ENCODE data around the gene ZMIZ1.

The ZMIZ1 gene

GRCh38 chr10:79166741-79167140 is 98.0 kb downstream of the ZMIZ1 start:
- Histone ChIP-seq H3K4me1 (peaks cover 43% of the 10 kb centered on the region), H3K4me3 (ENCODE audit: low read depth, low read length) (no peak overlapping the region), H3K9me3 (no peaks in the 10 kb centered on the region), H3K27me3 (no peaks in the 10 kb centered on the region), H3K36me3 (peaks cover 49% of the 10 kb centered on the region)
- TF ChIP-seq CTCF (IDR thresholded peaks at IDR 0.05; ENCODE audit: low read depth, low read length): no peak
- no peak for DNase-seq

- Histone ChIP-seq H3K9me3 (no peaks in the 10 kb centered on the region), H3K4me3 (ENCODE audit: low read depth, low read length) (no peak overlapping the region), H3K4me1 (peaks cover 43% of the 10 kb centered on the region), H3K36me3 (peaks cover 43% of the 10 kb centered on the region), H3K27me3 (no peaks in the 10 kb centered on the region)
- TF ChIP-seq CTCF (IDR thresholded peaks at IDR 0.05; ENCODE audit: low read depth, low read length): no peak
- DNase-seq: no peak
Measured at GRCh38 chr10:79167537-79167936, 98.8 kb downstream of the ZMIZ1 start.

GRCh38 chr10:79168210-79168609 is 99.4 kb downstream of the ZMIZ1 start:
- Histone ChIP-seq H3K27me3 (no peaks in the 10 kb centered on the region), H3K36me3 (peaks cover 36% of the 10 kb centered on the region), H3K9me3 (no peaks in the 10 kb centered on the region), H3K4me3 (ENCODE audit: low read depth, low read length) (no peak overlapping the region), H3K4me1 (peaks cover 43% of the 10 kb centered on the region)
- no peak for TF ChIP-seq CTCF (IDR thresholded peaks at IDR 0.05; ENCODE audit: low read depth, low read length)
- no peak for DNase-seq

GRCh38 chr10:79170226-79170752 is 101.5 kb downstream of the ZMIZ1 start:
- no peaks in the 10 kb centered on the region for H3K27me3 ChIP-seq
- H3K9me3 ChIP-seq: no peaks in the 10 kb centered on the region
- no peak for TF ChIP-seq CTCF (IDR thresholded peaks at IDR 0.05; ENCODE audit: low read depth, low read length)
- H3K4me1 ChIP-seq: peaks cover 38% of the 10 kb centered on the region
- peaks cover 24% of the 10 kb centered on the region for H3K36me3 ChIP-seq
- DNase-seq: no peak
- H3K4me3 ChIP-seq (ENCODE audit: low read depth, low read length): no peak overlapping the region

GRCh38 chr10:79170993-79171392 is 102.2 kb downstream of the ZMIZ1 start:
- TF ChIP-seq CTCF (IDR thresholded peaks at IDR 0.05; ENCODE audit: low read depth, low read length): no peak

GRCh38 chr10:79171504-79171903 is 102.7 kb downstream of the ZMIZ1 start:
- peaks cover 41% of the 10 kb centered on the region for H3K4me1 ChIP-seq
- no peak overlapping the region for H3K4me3 ChIP-seq (ENCODE audit: low read depth, low read length)
- peaks cover 21% of the 10 kb centered on the region for H3K36me3 ChIP-seq
- TF ChIP-seq CTCF (IDR thresholded peaks at IDR 0.05; ENCODE audit: low read depth, low read length): no peak
- no peaks in the 10 kb centered on the region for H3K27me3 ChIP-seq
- DNase-seq: no peak
- no peaks in the 10 kb centered on the region for H3K9me3 ChIP-seq

More at GRCh38 chr10:79170993-79171392, 102.2 kb downstream of the ZMIZ1 start:
- H3K4me3 ChIP-seq (ENCODE audit: low read depth, low read length): no peak overlapping the region
- peaks cover 21% of the 10 kb centered on the region for H3K36me3 ChIP-seq
- H3K4me1 ChIP-seq: peaks cover 40% of the 10 kb centered on the region
- H3K27me3 ChIP-seq: no peaks in the 10 kb centered on the region
- H3K9me3 ChIP-seq: no peaks in the 10 kb centered on the region
- no peak for DNase-seq
